Common myeloid progenitor, CD34-positive (primary cell): ENCODE results near the gene MAP3K2.

Experiments used
- CTCF ChIA-PET: fragments of 350-600 bp; sonication (Branson Sonifier 250); formaldehyde crosslinking; loops from one replicate; lab custom pipeline; 2021; ENCODE audit warnings: antibody characterized with exemption; lab: Charles Lee
- POLR2A ChIA-PET: fragments of 350-600 bp; sonication (Branson Sonifier 250); formaldehyde crosslinking; loops from one replicate; lab custom pipeline; 2021; ENCODE audit warnings: antibody characterized with exemption; lab: Charles Lee
- DNase-seq, 3 donors: peaks; one replicate each; pipeline versions ENCODE4 v3.0.0 to v3.0.0-alpha.2; 2013
- H3K27ac ChIP-seq, 2 experiments: 1 replicate in 1 of 2; 2 replicates in 1 of 2; pipeline ENCODE4 v1.7.0; 2013; ENCODE audit warnings: inconsistent platforms in 2 of 2, low read length in 2 of 2, mild to moderate bottlenecking in 2 of 2, low read depth in 1 of 2, moderate library complexity in 1 of 2; ENCODE audit not compliant: severe bottlenecking in 2 of 2, insufficient read depth in 1 of 2, poor library complexity in 1 of 2
- H3K27me3 ChIP-seq, 5 experiments: replicated peaks in 2 of 5; 1 replicate in 3 of 5; 2 replicates in 2 of 5; pipeline versions ENCODE4 v1.6.1 to v1.7.0; 2013; ENCODE audit warnings: low read length in 4 of 5, mild to moderate bottlenecking in 2 of 5, moderate library complexity in 2 of 5, inconsistent platforms in 1 of 5; ENCODE audit not compliant: insufficient read depth in 5 of 5, control insufficient read depth in 4 of 5
- H3K36me3 ChIP-seq, 4 experiments: 1 replicate in 2 of 4; 2 replicates in 2 of 4; pipeline versions ENCODE4 v1.6.1 to v1.7.0; 2013; ENCODE audit warnings: low read length in 3 of 4, control low read depth in 1 of 4, mild to moderate bottlenecking in 1 of 4; ENCODE audit not compliant: control insufficient read depth in 4 of 4, insufficient read depth in 4 of 4
- H3K4me1 ChIP-seq, 4 experiments: 1 replicate in 3 of 4; 2 replicates in 1 of 4; pipeline versions ENCODE4 v1.6.1 to v1.7.1; 2013; ENCODE audit warnings: low read length in 3 of 4, mild to moderate bottlenecking in 3 of 4, control low read depth in 1 of 4, inconsistent platforms in 1 of 4, moderate library complexity in 1 of 4; ENCODE audit not compliant: control insufficient read depth in 4 of 4, insufficient read depth in 4 of 4; ENCODE audit errors: control extremely low read depth in 1 of 4
- H3K4me3 ChIP-seq, 7 experiments: 1 replicate in 4 of 7; 2 replicates in 3 of 7; pipeline versions ENCODE4 v1.5.1 to v1.7.0; 2013; ENCODE audit warnings: mild to moderate bottlenecking in 7 of 7, low read length in 6 of 7, moderate library complexity in 6 of 7, inconsistent platforms in 2 of 7, low read depth in 2 of 7, control low read depth in 1 of 7; ENCODE audit not compliant: insufficient read depth in 4 of 7, control insufficient read depth in 1 of 7; ENCODE audit errors: extremely low read depth in 1 of 7
- H3K9me3 ChIP-seq, 5 experiments: 1 replicate in 4 of 5; 2 replicates in 1 of 5; pipeline versions ENCODE4 v1.6.1 to v1.7.1; 2013; ENCODE audit warnings: low read length in 4 of 5, mild to moderate bottlenecking in 2 of 5, inconsistent platforms in 1 of 5, low read depth in 1 of 5, moderate library complexity in 1 of 5; ENCODE audit not compliant: control insufficient read depth in 4 of 5, insufficient read depth in 2 of 5; ENCODE audit errors: control extremely low read depth in 1 of 5
- WGBS: methylation state at CpG from one replicate; pipeline ENCODE4 v1.1.5; 2013; ENCODE audit not compliant: insufficient coverage; 5-methylcytosine and 5-hydroxymethylcytosine counted together

Gene MAP3K2

GRCh38 chr2:127416506-127417001 lies 28.8 kb upstream of the MAP3K2 start:
- no peak overlapping the region for H3K27ac ChIP-seq
- H3K4me3 ChIP-seq = peak overlapping the region; percentile 25 to 82 (median 67)
- WGBS = 0% methylated on average over 3 of the region's 4 CpGs
- no peaks in the 10 kb centered on the region for H3K36me3 ChIP-seq
- H3K9me3 ChIP-seq = no peaks in the 10 kb centered on the region
- ChIA-PET POLR2A (interaction anchor here (1.4 kb wide), 1 partner anchor 28 kb away, joined by 6 read pairs; the partner anchor contains the start of gene MAP3K2), CTCF (interaction anchor here (0.6 to 4.5 kb wide), 22 partner anchors 8 to 279 kb away, joined by 3 to 37 read pairs (median 4); partner anchors contain the start of gene MAP3K2)
- peaks cover 0 to 52% (median 27%) of the 10 kb centered on the region in 4 experiments for H3K4me1 ChIP-seq
- H3K27me3 ChIP-seq = peaks cover 0 to 8% (median 0%) of the 10 kb centered on the region in 5 experiments
- DNase-seq = peak; percentile 27 to 88 (median 81)

- POLR2A ChIA-PET = interaction anchor here (1.4 kb wide), 1 partner anchor 28 kb away, joined by 6 read pairs; the partner anchor contains the start of gene MAP3K2
Measured at GRCh38 chr2:127415593-127416505, 28.1 kb upstream of the MAP3K2 start.

GRCh38 chr2:127414638-127415592 lies 27.1 kb upstream of the MAP3K2 start:
- CTCF ChIA-PET = interaction anchor here (0.6 to 4.5 kb wide), 29 partner anchors 8 to 350 kb away, joined by 3 to 37 read pairs (median 4); partner anchors contain the start of gene MAP3K2
- 100% methylated on average over 8 of the region's 13 CpGs for WGBS
- POLR2A ChIA-PET = no interaction called here
- Histone ChIP-seq H3K36me3 (no peaks in the 10 kb centered on the region), H3K4me3 (no peak overlapping the region), H3K4me1 (peaks cover 3 to 60% (median 27%) of the 10 kb centered on the region in 4 experiments), H3K27ac (no peak overlapping the region), H3K27me3 (no peaks in the 10 kb centered on the region), H3K9me3 (no peaks in the 10 kb centered on the region)
- no peak for DNase-seq

More at GRCh38 chr2:127415593-127416505, 28.1 kb upstream of the MAP3K2 start:
- WGBS = 9% methylated on average over 50 of the region's 55 CpGs
- CTCF ChIA-PET = interaction anchor here (0.6 to 4.5 kb wide), 34 partner anchors 8 to 350 kb away, joined by 3 to 37 read pairs (median 4); partner anchors contain the start of gene MAP3K2
- H3K27ac ChIP-seq = no peak overlapping the region
- no peaks in the 10 kb centered on the region for H3K36me3 ChIP-seq
- H3K4me1 ChIP-seq = peaks cover 3 to 58% (median 27%) of the 10 kb centered on the region in 4 experiments
- no peaks in the 10 kb centered on the region for H3K9me3 ChIP-seq
- H3K4me3 ChIP-seq = peak overlapping the region; percentile 25 to 82 (median 67)
- peak; percentile 79 to 92 (median 89) for DNase-seq
- H3K27me3 ChIP-seq = peaks cover 0 to 1% (median 0%) of the 10 kb centered on the region in 5 experiments

GRCh38 chr2:127413782-127414637 lies 26.2 kb upstream of the MAP3K2 start:
- ChIA-PET POLR2A (interaction anchor here (0.5 to 0.7 kb wide), 2 partner anchors 26 to 37 kb away, joined by 4 read pairs; partner anchors contain the start of gene MAP3K2), CTCF (interaction anchor here (0.7 to 4.5 kb wide), 15 partner anchors 9 to 102 kb away, joined by 3 to 37 read pairs (median 6); partner anchors contain the start of gene MAP3K2)
- Histone ChIP-seq H3K4me3 (no peak overlapping the region), H3K36me3 (no peaks in the 10 kb centered on the region), H3K9me3 (no peaks in the 10 kb centered on the region), H3K27me3 (no peaks in the 10 kb centered on the region), H3K4me1 (peaks cover 3 to 60% (median 27%) of the 10 kb centered on the region in 4 experiments), H3K27ac (no peak overlapping the region)
- DNase-seq = peak in 1 of 3 donors; percentile 34
- WGBS = 96% methylated on average over 5 of the region's 8 CpGs

- no peak for DNase-seq
- WGBS = no CpG with 5 or more reads among the region's 3 CpGs
- ChIA-PET POLR2A (interaction anchor here (0.7 kb wide), 1 partner anchor 25 kb away, joined by 4 read pairs; the partner anchor contains the start of gene MAP3K2), CTCF (interaction anchor here (0.7 to 4.5 kb wide), 8 partner anchors 8 to 103 kb away, joined by 3 to 37 read pairs (median 15); partner anchors contain the start of gene MAP3K2)
- no peak overlapping the region for H3K4me3 ChIP-seq
- H3K9me3 ChIP-seq = no peaks in the 10 kb centered on the region
- no peaks in the 10 kb centered on the region for H3K27me3 ChIP-seq
- peaks cover 3 to 67% (median 33%) of the 10 kb centered on the region in 4 experiments for H3K4me1 ChIP-seq
- H3K27ac ChIP-seq = no peak overlapping the region
- no peaks in the 10 kb centered on the region for H3K36me3 ChIP-seq
Measured at GRCh38 chr2:127413200-127413599, 25.4 kb upstream of the MAP3K2 start.
